Measurements from ENCODE around the gene SRGAP3. TPM values are rescaled to one million over a fixed set of nuclear protein-coding genes. Genes with fewer than 3 reads are reported as not detected.

SRGAP3 gene
- total RNA-seq, 2 donors from 2014 or later = 2.6 to 12.8 TPM

DNA sequence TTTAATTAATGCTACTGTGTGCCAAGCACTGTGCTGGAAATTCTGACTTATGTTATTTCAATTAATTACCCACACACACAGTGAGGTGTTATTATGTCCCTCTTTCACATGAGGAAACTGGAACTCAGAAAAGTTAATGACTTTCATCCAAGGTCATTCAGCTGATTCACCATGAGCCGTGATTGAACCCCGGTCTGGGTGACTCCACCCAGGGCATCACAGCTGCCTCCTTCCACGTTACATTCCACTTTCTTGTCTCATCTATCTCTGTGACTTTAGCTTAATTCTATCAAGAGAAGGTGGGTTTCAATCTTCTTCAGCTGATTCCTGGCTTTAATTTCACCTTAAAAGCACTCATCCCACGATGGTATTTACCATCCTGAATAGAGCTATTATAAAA, 16.3 kb downstream of the SRGAP3 start:
- Histone ChIP-seq H3K4me3 (no peak overlapping the region), H3K4me1 (ENCODE audit: control insufficient read depth in 1 of 2, low read depth in 2 of 2) (peaks cover 0 to 11% of the 10 kb centered on the region in 2 donors), H3K27me3 (replicated peaks; ENCODE audit: insufficient read depth) (no peaks in the 10 kb centered on the region), H3K9me3 (no peaks in the 10 kb centered on the region), H3K27ac (no peak overlapping the region), H3K36me3 (no peaks in the 10 kb centered on the region)
- ATAC-seq (ENCODE audit: insufficient number of reproducible peaks, low FRiP score, low read depth) (no peak), DNase-seq (ENCODE audit: low spot score) (no peak)
- TF ChIP-seq, protein P1, sequence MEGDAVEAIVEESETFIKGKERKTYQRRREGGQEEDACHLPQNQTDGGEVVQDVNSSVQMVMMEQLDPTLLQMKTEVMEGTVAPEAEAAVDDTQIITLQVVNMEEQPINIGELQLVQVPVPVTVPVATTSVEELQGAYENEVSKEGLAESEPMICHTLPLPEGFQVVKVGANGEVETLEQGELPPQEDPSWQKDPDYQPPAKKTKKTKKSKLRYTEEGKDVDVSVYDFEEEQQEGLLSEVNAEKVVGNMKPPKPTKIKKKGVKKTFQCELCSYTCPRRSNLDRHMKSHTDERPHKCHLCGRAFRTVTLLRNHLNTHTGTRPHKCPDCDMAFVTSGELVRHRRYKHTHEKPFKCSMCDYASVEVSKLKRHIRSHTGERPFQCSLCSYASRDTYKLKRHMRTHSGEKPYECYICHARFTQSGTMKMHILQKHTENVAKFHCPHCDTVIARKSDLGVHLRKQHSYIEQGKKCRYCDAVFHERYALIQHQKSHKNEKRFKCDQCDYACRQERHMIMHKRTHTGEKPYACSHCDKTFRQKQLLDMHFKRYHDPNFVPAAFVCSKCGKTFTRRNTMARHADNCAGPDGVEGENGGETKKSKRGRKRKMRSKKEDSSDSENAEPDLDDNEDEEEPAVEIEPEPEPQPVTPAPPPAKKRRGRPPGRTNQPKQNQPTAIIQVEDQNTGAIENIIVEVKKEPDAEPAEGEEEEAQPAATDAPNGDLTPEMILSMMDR (IDR thresholded peaks at IDR 0.05) = no peak

DNA sequence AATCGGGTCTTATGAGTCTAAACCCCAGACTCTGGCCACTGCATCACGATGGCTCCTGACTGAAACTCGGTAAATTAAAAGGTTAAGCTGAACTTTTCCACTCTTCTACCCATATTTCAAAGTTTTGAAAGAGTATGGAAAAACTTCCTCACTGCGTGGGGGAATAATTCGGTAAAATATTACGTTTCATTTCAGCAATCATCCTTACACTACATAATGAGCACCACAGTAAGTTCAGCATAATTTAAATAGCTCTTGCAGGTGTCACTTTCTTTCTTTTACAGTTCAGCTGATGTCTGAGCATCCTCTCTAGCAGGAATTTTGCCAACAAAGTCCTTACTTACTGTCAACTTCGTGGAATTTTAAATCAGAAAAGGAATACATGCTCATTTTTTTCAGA, 17.5 kb downstream of the SRGAP3 start:
- no peaks in the 10 kb centered on the region for H3K27me3 ChIP-seq (replicated peaks; ENCODE audit: insufficient read depth)
- no peak for DNase-seq (ENCODE audit: low spot score)
- H3K9me3 ChIP-seq = no peaks in the 10 kb centered on the region
- peaks cover 0 to 13% of the 10 kb centered on the region in 2 donors for H3K4me1 ChIP-seq (ENCODE audit: control insufficient read depth in 1 of 2, low read depth in 2 of 2)
- ATAC-seq (ENCODE audit: insufficient number of reproducible peaks, low FRiP score, low read depth) = no peak
- no peak overlapping the region for H3K4me3 ChIP-seq
- H3K27ac ChIP-seq = no peak overlapping the region
- TF ChIP-seq, protein P1 (IDR thresholded peaks at IDR 0.05) = no peak
- H3K36me3 ChIP-seq = no peaks in the 10 kb centered on the region

DNA sequence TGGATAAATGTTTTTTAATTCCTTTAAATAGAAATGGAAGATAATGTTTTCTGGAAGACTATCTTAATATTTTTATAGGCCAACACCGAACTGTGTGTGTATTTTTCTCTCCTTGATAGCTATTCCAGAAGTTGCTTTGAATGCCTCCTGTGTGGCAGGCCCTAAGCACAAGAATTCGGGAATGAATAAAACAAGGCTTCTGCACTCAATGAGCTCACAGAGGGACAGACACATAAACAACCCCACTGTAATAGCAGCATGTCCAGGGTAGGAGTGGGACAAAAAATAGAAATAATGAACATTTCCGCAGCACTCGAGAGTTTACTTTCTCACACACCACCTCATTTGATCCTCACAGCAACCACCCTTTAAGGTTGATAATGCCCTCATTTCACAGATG, 18.0 kb downstream of the SRGAP3 start:
- no peak overlapping the region for H3K27ac ChIP-seq
- ATAC-seq (ENCODE audit: insufficient number of reproducible peaks, low FRiP score, low read depth) (no peak), DNase-seq (ENCODE audit: low spot score) (no peak)
- H3K4me1 ChIP-seq (ENCODE audit: control insufficient read depth in 1 of 2, low read depth in 2 of 2) = peaks cover 0 to 17% of the 10 kb centered on the region in 2 donors
- H3K4me3 ChIP-seq = no peak overlapping the region
- H3K9me3 ChIP-seq = no peaks in the 10 kb centered on the region
- H3K36me3 ChIP-seq = no peaks in the 10 kb centered on the region
- TF ChIP-seq, protein P1 (IDR thresholded peaks at IDR 0.05) = no peak
- no peaks in the 10 kb centered on the region for H3K27me3 ChIP-seq (replicated peaks; ENCODE audit: insufficient read depth)

DNA sequence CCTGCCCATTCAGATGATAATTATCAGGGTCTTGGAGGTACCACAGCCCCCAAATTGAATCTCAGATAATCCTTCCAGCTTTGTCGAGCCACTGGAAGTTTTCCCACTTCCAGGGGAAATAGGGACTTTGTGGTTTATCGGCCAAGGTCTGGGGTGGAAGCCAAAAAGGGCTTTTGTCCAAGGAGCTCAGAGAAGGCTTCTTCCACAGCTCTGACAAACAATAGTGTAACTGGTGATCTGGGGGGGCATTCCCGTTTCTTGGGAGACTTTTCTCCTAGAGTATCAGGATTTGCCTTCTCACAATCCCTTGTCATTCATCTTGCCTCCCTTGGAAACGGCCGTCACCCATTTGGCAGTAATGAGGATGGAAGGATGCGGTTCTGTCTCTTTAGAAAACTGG, 18.4 kb downstream of the SRGAP3 start:
- Histone ChIP-seq H3K27ac (no peak overlapping the region), H3K4me1 (ENCODE audit: control insufficient read depth in 1 of 2, low read depth in 2 of 2) (peaks cover 0 to 22% of the 10 kb centered on the region in 2 donors), H3K9me3 (no peaks in the 10 kb centered on the region), H3K27me3 (replicated peaks; ENCODE audit: insufficient read depth) (no peaks in the 10 kb centered on the region), H3K36me3 (no peaks in the 10 kb centered on the region), H3K4me3 (no peak overlapping the region)
- TF ChIP-seq, protein P1 (IDR thresholded peaks at IDR 0.05) = no peak
- no peak for DNase-seq (ENCODE audit: low spot score)
- no peak for ATAC-seq (ENCODE audit: insufficient number of reproducible peaks, low FRiP score, low read depth)

DNA sequence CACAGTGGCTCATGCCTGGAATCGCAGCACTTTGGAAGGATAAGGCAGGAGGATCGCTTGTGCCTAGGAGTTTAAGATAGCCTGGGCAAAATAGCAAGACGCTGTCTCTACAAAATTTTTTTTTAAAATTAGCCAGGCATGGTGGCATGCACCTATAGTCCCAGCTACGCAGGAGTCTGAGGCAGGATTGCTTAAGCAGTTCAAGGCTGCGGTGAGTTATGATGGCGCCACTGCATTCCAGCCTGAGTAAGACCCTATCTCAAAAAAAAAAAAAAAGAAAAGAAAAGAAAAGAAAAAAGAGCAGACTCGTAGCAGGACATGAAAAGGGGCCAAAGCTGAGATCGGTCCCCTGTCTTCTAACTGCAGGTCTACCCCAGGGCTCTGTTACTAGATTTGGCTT, 18.9 kb downstream of the SRGAP3 start:
- Histone ChIP-seq H3K36me3 (no peaks in the 10 kb centered on the region), H3K4me3 (no peak overlapping the region), H3K9me3 (no peaks in the 10 kb centered on the region), H3K4me1 (ENCODE audit: control insufficient read depth in 1 of 2, low read depth in 2 of 2) (peaks cover 0 to 22% of the 10 kb centered on the region in 2 donors), H3K27me3 (replicated peaks; ENCODE audit: insufficient read depth) (no peaks in the 10 kb centered on the region), H3K27ac (no peak overlapping the region)
- ATAC-seq (ENCODE audit: insufficient number of reproducible peaks, low FRiP score, low read depth) = no peak
- DNase-seq (ENCODE audit: low spot score) = no peak
- TF ChIP-seq, protein P1 (IDR thresholded peaks at IDR 0.05) = no peak

All from thoracic aorta (tissue), 2 donors.